Epithelial cell of proximal tubule (primary cell): ENCODE results near the gene RAP1GAP. TPM values are rescaled to one million over a fixed set of nuclear protein-coding genes. Genes with fewer than 3 reads are reported as not detected.
A peak's percentile ranks its signal among the peaks of the same experiment; 100 is the strongest.

ENCODE experiments used
- DNase-seq: peaks from one replicate; pipeline ENCODE4 v3.0.0-alpha.2; 2011; ENCODE audit warnings: low read depth
- H3K4me3 ChIP-seq: 2 replicates; pipeline ENCODE4 v1.5.1; 2011; ENCODE audit warnings: low read depth, mild to moderate bottlenecking, low read length
- total RNA-seq: library from RNA; depleted of rRNA; stranded (reverse); fragments of >200 nt; gene quantifications from 2 replicates; pipeline ENCODE4 v1.2.3, GENCODE V29; 2015
- TF ChIP-seq, protein P1 (sequence below): conservative IDR thresholded peaks from 2 replicates; pipeline ENCODE4 v1.5.1; 2012; ENCODE audit warnings: low read depth, mild to moderate bottlenecking, low read length

Gene RAP1GAP
- total RNA-seq, 1 donor from 2014 or later: 2.4 TPM

DNA sequence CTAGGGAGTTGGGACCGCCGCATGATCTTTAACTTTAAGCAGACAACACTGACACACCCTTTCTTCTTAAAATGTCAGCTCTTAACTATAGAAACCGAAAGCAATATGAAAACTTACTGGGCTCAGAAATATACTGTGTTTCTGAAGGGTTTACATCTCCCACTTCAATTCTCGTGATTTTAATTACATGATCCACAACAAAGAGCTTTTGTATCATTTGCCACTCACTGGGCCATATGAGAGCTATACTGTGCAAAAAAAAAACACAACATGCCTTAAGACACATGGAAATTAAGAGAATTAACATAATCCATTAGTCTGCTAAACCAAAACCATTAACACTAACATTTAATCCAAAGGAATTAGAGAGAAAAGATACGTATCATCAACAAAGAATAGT is 35.0 kb upstream of the RAP1GAP start:
- no peak for DNase-seq
- TF ChIP-seq, protein P1, sequence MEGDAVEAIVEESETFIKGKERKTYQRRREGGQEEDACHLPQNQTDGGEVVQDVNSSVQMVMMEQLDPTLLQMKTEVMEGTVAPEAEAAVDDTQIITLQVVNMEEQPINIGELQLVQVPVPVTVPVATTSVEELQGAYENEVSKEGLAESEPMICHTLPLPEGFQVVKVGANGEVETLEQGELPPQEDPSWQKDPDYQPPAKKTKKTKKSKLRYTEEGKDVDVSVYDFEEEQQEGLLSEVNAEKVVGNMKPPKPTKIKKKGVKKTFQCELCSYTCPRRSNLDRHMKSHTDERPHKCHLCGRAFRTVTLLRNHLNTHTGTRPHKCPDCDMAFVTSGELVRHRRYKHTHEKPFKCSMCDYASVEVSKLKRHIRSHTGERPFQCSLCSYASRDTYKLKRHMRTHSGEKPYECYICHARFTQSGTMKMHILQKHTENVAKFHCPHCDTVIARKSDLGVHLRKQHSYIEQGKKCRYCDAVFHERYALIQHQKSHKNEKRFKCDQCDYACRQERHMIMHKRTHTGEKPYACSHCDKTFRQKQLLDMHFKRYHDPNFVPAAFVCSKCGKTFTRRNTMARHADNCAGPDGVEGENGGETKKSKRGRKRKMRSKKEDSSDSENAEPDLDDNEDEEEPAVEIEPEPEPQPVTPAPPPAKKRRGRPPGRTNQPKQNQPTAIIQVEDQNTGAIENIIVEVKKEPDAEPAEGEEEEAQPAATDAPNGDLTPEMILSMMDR: no peak
- H3K4me3 ChIP-seq: no peak overlapping the region

DNA sequence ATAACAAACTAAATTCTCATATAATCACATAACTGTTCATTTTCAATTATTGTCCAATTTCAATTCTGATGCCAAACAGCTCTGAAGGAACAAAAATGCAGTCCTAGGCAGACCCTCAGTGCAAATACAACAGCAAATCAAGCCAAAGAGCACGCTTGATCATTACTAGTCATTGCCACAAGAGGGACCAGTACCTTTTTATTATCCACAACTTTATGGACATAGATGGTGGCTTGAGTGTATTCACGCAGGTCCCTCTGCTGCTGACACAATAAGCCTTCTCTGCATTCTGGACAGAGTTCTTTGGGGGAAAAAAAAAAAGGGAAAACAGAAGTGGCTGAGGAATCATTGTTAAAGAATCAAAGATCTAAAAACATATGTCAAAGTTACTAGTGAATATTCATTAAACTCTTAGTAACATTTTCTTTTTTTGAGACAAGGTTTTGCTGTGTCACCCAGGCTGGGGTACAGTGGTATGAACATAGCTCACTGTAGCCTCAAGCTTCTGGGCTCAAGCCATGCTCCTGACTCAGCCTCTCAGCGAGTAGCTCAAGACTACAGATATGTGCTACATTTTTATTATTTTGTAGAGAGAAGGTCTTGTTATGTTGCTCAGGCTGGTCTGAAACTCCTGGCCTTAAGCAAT is 34.3 kb upstream of the RAP1GAP start:
- H3K4me3 ChIP-seq: no peak overlapping the region
- TF ChIP-seq, protein P1: peak; percentile 63
- DNase-seq: peak; percentile 6

- TF ChIP-seq, protein P1: no peak
- DNase-seq: no peak
- no peak overlapping the region for H3K4me3 ChIP-seq
Measured at GRCh38 chr1:21702780-21703179, 33.6 kb upstream of the RAP1GAP start.

GRCh38 chr1:21701401-21701800 is 32.2 kb upstream of the RAP1GAP start:
- TF ChIP-seq, protein P1: no peak
- no peak overlapping the region for H3K4me3 ChIP-seq
- DNase-seq: no peak

DNA sequence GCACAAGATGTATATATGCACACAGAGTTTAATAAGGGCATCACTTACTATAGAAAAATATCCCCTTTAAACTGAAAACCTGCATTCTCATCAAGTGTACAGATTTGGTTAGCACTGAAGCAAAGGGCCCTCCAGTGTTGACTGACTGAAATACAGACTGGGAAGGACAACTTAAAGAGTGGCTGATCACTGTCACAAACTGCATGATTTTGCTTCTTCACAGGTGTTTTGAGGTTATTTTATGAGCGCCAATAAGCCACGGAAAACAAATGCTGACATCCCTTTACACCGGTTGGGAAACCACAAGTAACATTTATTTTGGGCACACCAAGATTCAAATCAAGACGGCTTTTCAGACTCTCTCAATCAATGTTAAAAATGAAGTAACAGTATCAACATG is 30.9 kb upstream of the RAP1GAP start:
- H3K4me3 ChIP-seq: no peak overlapping the region
- TF ChIP-seq, protein P1: no peak

GRCh38 chr1:21696931-21697330 is 27.8 kb upstream of the RAP1GAP start:
- no peak for DNase-seq
- TF ChIP-seq, protein P1: no peak
- no peak overlapping the region for H3K4me3 ChIP-seq

More for the DNA sequence above, 30.9 kb upstream of the RAP1GAP start:
- no peak for DNase-seq

- no peak for DNase-seq
- TF ChIP-seq, protein P1: no peak
- H3K4me3 ChIP-seq: no peak overlapping the region
Measured at GRCh38 chr1:21693732-21694131, 24.6 kb upstream of the RAP1GAP start.
